HEK293 (cell line): ENCODE measurements around the gene HOXD12.

Experiments used
- CTCF ChIA-PET: fragments of 350-600 bp; formaldehyde crosslinking; extraction: SDS; loops from one replicate; lab custom pipeline; 2021; ENCODE audit warnings: antibody characterized with exemption; lab: Yijun Ruan, JAX
- POLR2A ChIA-PET: fragments of 300-600 bp; formaldehyde crosslinking; extraction: SDS; loops from one replicate; lab custom pipeline; 2020; ENCODE audit warnings: antibody characterized with exemption, inconsistent platforms; lab: Yijun Ruan, JAX
- H3K27ac ChIP-seq: fragments of 200-500 bp; sonication (Bioruptor generic); 2 replicates; pipeline ENCODE4 v1.5.1; 2014; ENCODE audit warnings: low read depth, low read length, control low read depth, inconsistent platforms; ENCODE audit errors: extremely low read depth
- H3K36me3 ChIP-seq, 2 experiments: fragments of 200-500 bp in 1 of 2; sonication (Bioruptor generic) in 1 of 2; 1 replicate in 1 of 2; 2 replicates in 1 of 2; pipeline ENCODE4 v1.5.1; 2014 to 2017; ENCODE audit warnings: inconsistent platforms in 2 of 2, low read length in 2 of 2; ENCODE audit not compliant: control insufficient read depth in 2 of 2, insufficient read depth in 1 of 2
- H3K4me1 ChIP-seq: fragments of 200-500 bp; sonication (Bioruptor generic); 2 replicates; pipeline ENCODE4 v1.5.1; 2014; ENCODE audit warnings: mild to moderate bottlenecking, low read length, inconsistent platforms; ENCODE audit not compliant: control insufficient read depth, insufficient read depth
- H3K4me3 ChIP-seq: 2 replicates; pipeline ENCODE4 v1.5.1; 2011; ENCODE audit warnings: low read depth, mild to moderate bottlenecking, control low read depth, low read length, moderate library complexity
- H3K9me3 ChIP-seq: fragments of 200-500 bp; sonication (Bioruptor generic); 2 replicates; pipeline ENCODE4 v1.5.1; 2014; ENCODE audit warnings: low read depth, low read length, inconsistent platforms; ENCODE audit not compliant: control insufficient read depth, insufficient read depth
- BCL11A ChIP-seq: fragments of 450-650 bp; formaldehyde crosslinking; IDR thresholded peaks from 2 replicates; pipeline ENCODE4 v1.5.1; 2016; ENCODE audit warnings: low read depth, missing biosample characterization, missing genetic modification characterization
- PATZ1 ChIP-seq: fragments of 450-650 bp; formaldehyde crosslinking; IDR thresholded peaks from 2 replicates; pipeline ENCODE4 v1.5.1; 2016; ENCODE audit warnings: missing biosample characterization, missing genetic modification characterization
- PRDM10 ChIP-seq: fragments of 450-650 bp; formaldehyde crosslinking; IDR thresholded peaks from 2 replicates; pipeline ENCODE4 v1.5.1; 2016; ENCODE audit warnings: missing biosample characterization, missing genetic modification characterization
- PRDM6 ChIP-seq: fragments of 450-650 bp; formaldehyde crosslinking; IDR thresholded peaks from 2 replicates; pipeline ENCODE4 v1.5.1; 2017; ENCODE audit warnings: missing biosample characterization, missing genetic modification characterization
- SETDB1 ChIP-seq: IDR thresholded peaks from one replicate; pipeline ENCODE4 v1.6.1; 2017; ENCODE audit warnings: mild to moderate bottlenecking, low read length, moderate library complexity, mixed read lengths; ENCODE audit not compliant: insufficient read length
- SP7 ChIP-seq: fragments of 450-650 bp; formaldehyde crosslinking; IDR thresholded peaks from 2 replicates; pipeline ENCODE4 v1.5.1; 2016; ENCODE audit warnings: missing biosample characterization, missing genetic modification characterization
- TCF7L2 ChIP-seq: IDR thresholded peaks from 2 replicates; pipeline ENCODE4 v1.6.1; 2011; ENCODE audit warnings: low read depth, mild to moderate bottlenecking, inconsistent platforms, low read length, moderate library complexity, borderline replicate concordance
- ZBTB21 ChIP-seq: fragments of 450-650 bp; formaldehyde crosslinking; IDR thresholded peaks from 2 replicates; pipeline ENCODE4 v1.5.1; 2017; ENCODE audit warnings: missing biosample characterization, missing genetic modification characterization
- ZIC2 ChIP-seq: fragments of 450-650 bp; formaldehyde crosslinking; IDR thresholded peaks from 2 replicates; pipeline ENCODE4 v1.5.1; 2016; ENCODE audit warnings: missing biosample characterization, missing genetic modification characterization
- ZNF146 ChIP-seq: fragments of 450-650 bp; formaldehyde crosslinking; IDR thresholded peaks from 2 replicates; pipeline ENCODE4 v1.5.1; 2016; ENCODE audit warnings: missing biosample characterization, missing genetic modification characterization
- ZNF174 ChIP-seq: fragments of 450-650 bp; formaldehyde crosslinking; IDR thresholded peaks from 2 replicates; pipeline ENCODE4 v1.5.0; 2017; ENCODE audit warnings: missing biosample characterization, mild to moderate bottlenecking, missing genetic modification characterization
- ZNF248 ChIP-seq: fragments of 450-650 bp; formaldehyde crosslinking; IDR thresholded peaks from 2 replicates; pipeline ENCODE4 v1.5.1; 2017; ENCODE audit warnings: missing biosample characterization, missing genetic modification characterization
- ZNF311 ChIP-seq: fragments of 450-650 bp; formaldehyde crosslinking; IDR thresholded peaks from 2 replicates; pipeline ENCODE4 v1.5.1; 2017; ENCODE audit warnings: missing biosample characterization, missing genetic modification characterization, borderline replicate concordance
- ZNF335 ChIP-seq: fragments of 450-650 bp; formaldehyde crosslinking; conservative IDR thresholded peaks from 2 replicates; pipeline ENCODE4 v1.5.1; 2016; ENCODE audit warnings: missing biosample characterization, missing genetic modification characterization
- ZNF404 ChIP-seq: fragments of 450-650 bp; formaldehyde crosslinking; IDR thresholded peaks from 2 replicates; pipeline ENCODE4 v1.5.1; 2017; ENCODE audit warnings: missing biosample characterization, missing genetic modification characterization
- ZNF544 ChIP-seq: fragments of 450-650 bp; formaldehyde crosslinking; IDR thresholded peaks from 2 replicates; pipeline ENCODE4 v1.5.0; 2017; ENCODE audit warnings: missing biosample characterization, missing genetic modification characterization
- ZNF654 ChIP-seq: fragments of 450-650 bp; formaldehyde crosslinking; IDR thresholded peaks from 2 replicates; pipeline ENCODE4 v1.5.1; 2016; ENCODE audit warnings: low read depth, missing biosample characterization, missing genetic modification characterization
- ZNF660 ChIP-seq: fragments of 450-650 bp; IDR thresholded peaks from 2 replicates; pipeline ENCODE4 v1.5.1; 2018; ENCODE audit warnings: missing biosample characterization, mild to moderate bottlenecking, missing genetic modification characterization
- ZNF777 ChIP-seq: fragments of 450-650 bp; formaldehyde crosslinking; IDR thresholded peaks from 2 replicates; pipeline ENCODE4 v1.5.1; 2017; ENCODE audit warnings: missing biosample characterization, missing genetic modification characterization, borderline replicate concordance

HOXD12 gene

DNA sequence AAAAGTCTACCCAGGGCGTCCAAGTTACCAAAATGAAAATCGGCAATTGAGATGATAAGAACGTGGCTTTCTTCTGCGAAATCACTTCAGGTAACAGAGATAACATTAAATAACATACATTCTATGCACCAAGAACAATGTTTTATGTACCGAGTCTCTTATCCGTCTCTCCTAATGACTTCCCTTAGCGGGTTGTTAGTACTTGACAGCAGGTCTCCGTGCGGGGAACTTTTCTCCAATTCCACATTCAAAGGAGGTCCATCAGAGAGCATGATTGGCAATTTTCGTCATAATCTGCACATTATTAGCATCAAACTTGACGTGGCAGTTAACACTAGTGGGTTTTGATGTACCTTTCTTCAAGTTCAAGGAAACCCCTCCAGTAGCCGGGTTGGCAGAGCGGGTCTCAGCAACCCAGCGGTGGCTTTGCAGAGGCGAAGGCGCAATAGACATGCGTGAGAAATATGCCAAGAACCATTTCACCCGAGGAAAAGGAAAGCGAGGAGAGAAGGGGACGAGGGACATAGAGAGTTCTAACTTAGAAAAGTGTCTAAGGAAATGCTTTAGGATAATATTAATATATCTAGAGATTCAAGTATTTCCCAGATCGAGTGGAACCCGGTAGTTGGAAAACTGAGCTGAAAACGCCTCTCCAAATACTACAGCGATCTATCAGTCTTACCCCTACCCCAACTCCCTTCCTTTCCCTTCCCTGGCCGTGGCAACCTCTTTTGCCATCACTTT lies 20.9 kb upstream of the HOXD12 start:
- ChIA-PET POLR2A (interaction anchor here (0.8 to 2.7 kb wide), 2 partner anchors 26 to 77 kb away, joined by 4 to 12 read pairs; partner anchors contain the start of gene LNPK), CTCF (interaction anchor here (0.6 to 3.2 kb wide), 29 partner anchors 7 to 1073 kb away, joined by 3 to 44 read pairs (median 4); partner anchors contain the start of genes HOXD12, HOXD13 and LNPK)
- TF ChIP-seq ZNF311 (no peak), PATZ1 (no peak), ZIC2 (no peak), ZNF248 (no peak), SETDB1 (no peak), ZNF146 (no peak), ZNF544 (tag by site-specific recombination) (no peak), ZNF660 (tag by site-specific recombination) (no peak), BCL11A (tag by site-specific recombination) (no peak), TCF7L2 (no peak), ZNF777 (tag by site-specific recombination) (no peak), PRDM6 (tag by site-specific recombination) (no peak), ZBTB21 (tag by site-specific recombination) (no peak), ZNF654 (tag by site-specific recombination) (no peak), ZNF404 (tag by site-specific recombination) (no peak)
- H3K4me3 ChIP-seq = peak overlapping the region; percentile 42
- H3K9me3 ChIP-seq = no peaks in the 10 kb centered on the region
- H3K36me3 ChIP-seq = no peaks in the 10 kb centered on the region
- peak overlapping the region; percentile 33; the same call in 1 of the 2 replicates for H3K27ac ChIP-seq
- no peaks in the 10 kb centered on the region for H3K4me1 ChIP-seq

DNA sequence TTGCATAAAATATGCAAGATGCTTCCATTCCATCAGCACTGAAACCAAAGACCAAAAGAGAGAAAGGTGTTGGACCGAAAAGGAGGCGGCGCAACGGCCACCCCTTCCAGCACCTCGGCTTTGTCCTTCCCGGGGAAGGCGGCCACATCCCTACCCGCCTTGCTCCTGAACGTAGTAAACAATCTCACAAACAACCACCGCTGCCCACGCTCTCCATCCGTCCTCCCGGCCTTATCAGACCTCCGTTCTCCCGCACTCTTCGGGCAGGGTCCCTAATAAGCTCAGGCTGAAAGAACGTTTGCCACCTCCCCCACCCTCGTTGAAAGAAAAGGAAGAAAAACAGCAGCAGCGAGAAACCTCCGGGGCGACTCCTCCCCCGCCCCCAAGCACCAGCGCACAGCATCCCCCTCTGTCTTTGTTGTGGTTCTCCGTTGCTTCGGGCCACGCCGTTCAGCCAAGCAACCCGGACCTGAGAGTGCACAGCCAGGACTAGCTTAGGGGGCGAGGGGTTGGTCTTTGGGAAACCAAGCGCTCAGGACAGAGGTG lies 20.2 kb upstream of the HOXD12 start:
- Histone ChIP-seq H3K27ac (peak overlapping the region; percentile 33; the same call in 1 of the 2 replicates), H3K9me3 (no peaks in the 10 kb centered on the region), H3K36me3 (no peaks in the 10 kb centered on the region), H3K4me3 (peak overlapping the region; percentile 42), H3K4me1 (no peaks in the 10 kb centered on the region)
- CTCF ChIA-PET = interaction anchor here (0.6 to 3.2 kb wide), 33 partner anchors 8 to 1073 kb away, joined by 3 to 44 read pairs (median 4); partner anchors contain the start of genes HOXD12, HOXD13 and LNPK
- TF ChIP-seq ZNF174 (no peak), PRDM10 (peak; percentile 16; the same call in 1 of the 2 replicates), ZNF335 (tag by site-specific recombination) (peak; percentile 67), SP7 (tag by site-specific recombination) (0 out of 2 replicates have a peak, but pooled peaks have one; percentile 27)
- POLR2A ChIA-PET = interaction anchor here (0.8 to 2.7 kb wide), 2 partner anchors 25 to 77 kb away, joined by 4 to 12 read pairs; partner anchors contain the start of gene LNPK
